GM20000 (cell line): Measurements from ENCODE around the gene MLLT6.

Experiments used
- DNase-seq: peaks from one replicate; pipeline ENCODE4 v3.0.0; 2012; ENCODE audit warnings: low spot score
- TF ChIP-seq, protein P1 (sequence below): IDR thresholded peaks from 2 replicates; pipeline ENCODE4 v1.5.1; 2012; ENCODE audit warnings: mild to moderate bottlenecking, control low read depth; ENCODE audit errors: extremely low read depth, missing control alignments

MLLT6 gene

DNA sequence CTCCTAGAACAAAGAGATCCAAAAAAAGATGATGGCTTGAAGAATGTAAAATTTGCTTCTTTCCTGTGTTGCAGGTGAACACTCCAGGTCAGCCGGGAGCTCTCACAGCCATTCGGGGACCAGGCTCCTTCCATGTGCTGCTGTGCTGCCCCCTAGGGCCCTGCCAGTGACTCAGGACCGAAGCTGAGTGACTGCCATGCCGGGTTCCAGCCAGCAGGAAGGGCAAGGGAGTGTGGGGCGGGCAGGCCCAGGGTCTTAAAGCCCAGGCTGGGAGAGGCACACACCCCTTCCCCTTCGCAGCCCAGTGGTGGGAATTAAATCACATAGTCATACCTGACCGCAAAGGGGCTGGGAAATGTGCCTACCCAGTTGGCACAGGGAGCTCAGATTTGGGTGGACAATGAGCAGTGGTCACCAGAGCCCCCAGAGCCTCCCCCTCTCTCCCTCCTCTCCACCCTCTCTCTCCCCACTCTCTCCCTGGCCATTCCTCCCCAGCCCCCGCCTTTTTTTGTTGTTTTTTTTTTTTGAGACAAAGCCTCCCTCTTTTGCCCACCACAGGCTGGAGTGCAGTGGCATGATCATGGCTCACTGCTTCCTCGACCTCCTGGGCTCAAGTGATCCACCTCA, 41.8 kb upstream of the MLLT6 start:
- TF ChIP-seq, protein P1, sequence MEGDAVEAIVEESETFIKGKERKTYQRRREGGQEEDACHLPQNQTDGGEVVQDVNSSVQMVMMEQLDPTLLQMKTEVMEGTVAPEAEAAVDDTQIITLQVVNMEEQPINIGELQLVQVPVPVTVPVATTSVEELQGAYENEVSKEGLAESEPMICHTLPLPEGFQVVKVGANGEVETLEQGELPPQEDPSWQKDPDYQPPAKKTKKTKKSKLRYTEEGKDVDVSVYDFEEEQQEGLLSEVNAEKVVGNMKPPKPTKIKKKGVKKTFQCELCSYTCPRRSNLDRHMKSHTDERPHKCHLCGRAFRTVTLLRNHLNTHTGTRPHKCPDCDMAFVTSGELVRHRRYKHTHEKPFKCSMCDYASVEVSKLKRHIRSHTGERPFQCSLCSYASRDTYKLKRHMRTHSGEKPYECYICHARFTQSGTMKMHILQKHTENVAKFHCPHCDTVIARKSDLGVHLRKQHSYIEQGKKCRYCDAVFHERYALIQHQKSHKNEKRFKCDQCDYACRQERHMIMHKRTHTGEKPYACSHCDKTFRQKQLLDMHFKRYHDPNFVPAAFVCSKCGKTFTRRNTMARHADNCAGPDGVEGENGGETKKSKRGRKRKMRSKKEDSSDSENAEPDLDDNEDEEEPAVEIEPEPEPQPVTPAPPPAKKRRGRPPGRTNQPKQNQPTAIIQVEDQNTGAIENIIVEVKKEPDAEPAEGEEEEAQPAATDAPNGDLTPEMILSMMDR: peak; percentile 97
- peak; percentile 74 for DNase-seq

DNA sequence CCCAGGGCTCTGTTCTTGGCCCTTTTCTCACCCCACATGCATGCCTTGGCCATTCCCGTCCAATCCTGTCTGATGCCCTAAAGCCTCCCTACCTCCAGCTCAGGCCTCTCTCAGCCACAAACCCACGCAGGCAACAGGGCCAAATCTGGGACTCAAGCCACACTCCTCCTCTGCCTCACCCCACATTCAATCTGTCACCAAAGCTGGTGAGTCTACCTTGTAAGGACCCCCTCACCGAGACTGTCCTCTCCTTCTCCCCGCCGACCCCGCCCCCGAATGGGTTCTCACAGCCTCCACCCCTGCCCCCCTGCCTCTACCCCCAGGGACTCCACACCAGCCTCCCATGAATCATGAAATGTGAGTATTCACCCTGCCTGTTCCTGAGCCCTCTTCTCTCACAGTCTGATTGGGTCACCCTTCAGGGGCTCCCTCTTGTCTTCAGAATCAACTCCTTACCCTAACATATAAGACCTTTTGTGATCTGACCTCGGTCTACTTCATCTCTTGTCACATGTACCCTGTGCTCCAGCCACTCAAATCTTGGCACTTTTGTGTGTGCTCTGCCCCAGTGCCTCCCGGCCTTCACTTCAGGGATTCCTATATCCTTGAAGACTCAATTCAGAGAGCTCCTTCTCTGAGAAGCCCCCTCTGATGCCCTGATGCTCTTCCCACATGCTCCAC, 41.0 kb upstream of the MLLT6 start:
- DNase-seq: no peak

DNA sequence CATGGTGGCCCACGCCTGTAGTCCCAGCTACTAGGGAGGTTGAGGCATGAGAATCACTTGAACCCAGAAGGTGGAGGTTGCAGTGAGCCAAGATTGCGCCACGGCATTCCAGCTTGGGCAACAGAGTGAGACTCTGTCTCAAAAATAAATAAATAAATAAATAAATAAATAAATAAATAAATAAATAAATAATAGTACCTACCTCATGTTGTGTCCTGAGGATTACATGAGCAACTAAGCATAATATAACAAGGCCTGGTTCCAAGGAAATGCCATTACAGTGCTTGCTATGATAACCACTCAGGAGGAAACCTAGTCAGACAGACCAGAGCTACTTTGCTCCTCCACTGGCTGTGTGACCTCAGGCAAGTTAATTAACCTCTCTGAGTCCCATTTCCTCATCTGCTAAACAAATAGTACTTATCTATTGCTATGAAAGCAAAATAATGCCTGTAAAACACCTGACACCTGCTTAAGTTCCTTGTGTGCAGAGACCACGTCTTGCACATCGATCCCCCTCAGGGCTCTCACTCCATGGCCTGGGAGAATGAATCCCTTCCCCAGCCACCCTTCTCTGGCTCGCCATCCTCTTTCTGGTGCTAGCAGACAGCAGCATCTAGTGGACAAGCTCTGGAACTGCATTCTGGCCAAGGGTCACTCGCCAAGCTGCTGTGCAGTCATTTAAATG, 37.8 kb upstream of the MLLT6 start:
- TF ChIP-seq, protein P1: peak; percentile 100
- peak; percentile 82 for DNase-seq

More for the DNA sequence above, 41.0 kb upstream of the MLLT6 start:
- TF ChIP-seq, protein P1: no peak

DNA sequence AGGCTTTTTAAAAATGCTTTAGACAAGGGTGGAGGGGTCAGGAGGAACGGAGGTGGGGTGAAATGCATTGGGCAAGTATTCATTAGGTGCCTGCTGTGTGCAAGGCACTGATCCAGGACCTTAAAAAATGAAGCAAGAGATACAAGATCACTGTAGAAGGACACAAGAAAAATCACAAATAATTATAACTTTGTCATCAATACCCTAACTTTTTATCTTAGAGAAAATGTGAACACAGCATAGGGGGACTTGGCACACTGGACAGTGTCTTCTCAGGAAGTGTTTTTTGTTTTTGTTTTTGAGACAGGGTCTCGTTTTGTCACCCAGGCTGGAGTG, 37.3 kb upstream of the MLLT6 start:
- TF ChIP-seq, protein P1: no peak
- DNase-seq: no peak

DNA sequence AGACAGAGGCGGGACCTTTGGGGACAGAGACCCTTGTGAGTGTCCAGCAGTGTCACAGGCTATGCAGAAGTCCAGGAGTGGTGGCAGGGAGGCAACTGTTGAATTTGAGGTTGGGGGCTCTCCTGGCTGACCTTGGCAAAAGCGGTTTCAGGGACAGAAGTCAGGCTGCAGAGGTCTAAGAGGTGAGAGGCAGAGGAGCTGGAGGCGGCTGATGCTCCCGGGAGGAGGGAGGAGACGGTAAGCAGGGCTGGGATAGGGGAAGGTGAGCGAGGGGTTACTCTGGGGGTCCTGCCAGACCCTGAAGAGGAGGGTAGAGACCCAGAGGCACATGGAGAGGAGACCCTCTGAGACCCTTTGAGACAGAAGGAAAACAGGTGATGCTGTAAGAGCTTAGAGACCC, 35.6 kb upstream of the MLLT6 start:
- DNase-seq: no peak
- TF ChIP-seq, protein P1: no peak

DNA sequence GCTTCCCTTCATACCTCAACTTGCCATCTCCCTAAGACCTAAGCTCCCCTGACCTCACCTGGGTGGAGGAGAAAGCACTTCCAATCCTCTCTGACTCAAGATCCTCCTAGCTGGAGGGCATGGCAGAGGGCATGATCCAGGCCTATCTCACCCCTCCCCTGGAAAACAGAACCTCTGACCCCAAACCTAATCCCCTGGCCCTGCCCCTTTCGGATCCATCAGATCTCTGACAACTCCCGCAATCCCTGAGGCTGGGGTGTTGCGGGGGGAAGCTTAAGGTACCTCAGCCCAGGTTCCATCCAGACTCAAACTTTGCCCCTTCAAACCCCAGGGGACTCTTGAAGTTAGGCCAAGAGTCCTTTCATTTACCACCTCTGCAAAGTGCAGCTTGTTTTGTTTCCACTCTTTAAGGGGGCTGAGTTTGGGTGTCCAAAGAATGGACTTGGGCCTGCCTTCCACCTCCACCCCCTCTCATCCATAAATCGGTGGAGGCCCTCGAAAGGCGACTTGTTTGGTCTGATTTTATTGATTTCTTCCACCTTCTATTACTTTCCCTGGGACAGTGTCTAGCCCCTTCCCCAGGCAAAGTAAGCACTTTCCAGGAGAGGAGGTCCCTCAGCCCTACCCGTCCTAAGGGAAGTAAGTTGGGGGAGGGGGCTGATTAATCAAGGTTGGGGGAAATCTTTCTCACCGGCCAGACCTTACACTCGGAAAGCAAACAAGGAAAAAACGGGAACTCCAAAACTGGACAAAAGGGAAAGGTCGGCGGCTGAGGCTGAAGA, 32.9 kb upstream of the MLLT6 start:
- DNase-seq: no peak
- TF ChIP-seq, protein P1: no peak
